Dermis microvascular lymphatic vessel endothelial cell (primary cell): ENCODE measurements around the gene AGTRAP. TPM values are rescaled to one million over a fixed set of nuclear protein-coding genes. Genes with fewer than 3 reads are reported as not detected.

ENCODE experiments used
- DNase-seq, 2 donors: peaks; one replicate each; pipeline versions ENCODE4 v3.0.0 to v3.0.0-alpha.2; 2010; ENCODE audit warnings: low read depth in 2 of 2
- total RNA-seq: library from RNA; depleted of rRNA; stranded (reverse); fragments of >200 nt; gene quantifications from 2 replicates; pipeline ENCODE4 v1.2.1, GENCODE V29; 2014

Gene AGTRAP
- total RNA-seq, 1 donor from 2014 or later = 34.0 TPM

DNA sequence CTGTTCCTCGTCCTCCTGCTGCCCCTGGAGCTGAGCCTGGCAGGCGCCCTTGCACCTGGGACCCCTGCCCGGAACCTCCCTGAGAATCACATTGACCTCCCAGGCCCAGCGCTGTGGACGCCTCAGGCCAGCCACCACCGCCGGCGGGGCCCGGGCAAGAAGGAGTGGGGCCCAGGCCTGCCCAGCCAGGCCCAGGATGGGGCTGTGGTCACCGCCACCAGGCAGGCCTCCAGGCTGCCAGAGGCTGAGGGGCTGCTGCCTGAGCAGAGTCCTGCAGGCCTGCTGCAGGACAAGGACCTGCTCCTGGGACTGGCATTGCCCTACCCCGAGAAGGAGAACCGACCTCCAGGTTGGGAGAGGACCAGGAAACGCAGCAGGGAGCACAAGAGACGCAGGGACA, 29.6 kb upstream of the AGTRAP start:
- no peak for DNase-seq

DNA sequence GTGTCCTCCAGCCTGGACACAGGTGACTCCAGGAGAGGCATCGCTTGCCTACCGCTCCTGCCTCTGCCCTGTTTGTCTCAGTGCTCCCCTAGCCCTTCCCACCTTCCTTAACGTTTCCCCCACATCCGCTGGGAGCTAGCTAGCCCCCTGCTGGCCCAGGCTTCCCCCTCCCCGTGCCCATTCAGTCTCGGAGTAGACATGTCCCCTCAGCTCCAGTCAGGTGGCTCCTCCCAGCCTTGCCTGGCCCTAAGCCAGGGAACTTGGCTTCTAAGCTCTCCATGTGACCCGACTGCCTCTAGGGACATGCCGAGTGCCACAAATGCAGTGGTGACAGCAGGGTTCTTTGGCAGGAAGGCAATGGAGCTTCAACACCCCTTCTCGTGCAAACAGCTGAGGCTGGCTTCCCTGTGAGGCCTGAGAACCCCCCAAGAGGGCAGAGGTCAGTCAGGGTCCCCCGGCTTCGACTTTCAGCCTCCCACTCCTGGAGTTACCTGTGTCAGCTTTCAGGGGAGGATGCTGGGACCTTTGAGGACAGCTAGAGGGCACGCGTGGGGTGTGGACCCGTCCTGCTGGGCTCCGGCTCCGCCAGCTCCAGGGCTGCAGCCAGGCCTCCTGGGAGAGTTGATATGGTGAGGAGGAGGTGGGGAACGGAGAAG, 28.2 kb upstream of the AGTRAP start:
- DNase-seq = no peak

DNA sequence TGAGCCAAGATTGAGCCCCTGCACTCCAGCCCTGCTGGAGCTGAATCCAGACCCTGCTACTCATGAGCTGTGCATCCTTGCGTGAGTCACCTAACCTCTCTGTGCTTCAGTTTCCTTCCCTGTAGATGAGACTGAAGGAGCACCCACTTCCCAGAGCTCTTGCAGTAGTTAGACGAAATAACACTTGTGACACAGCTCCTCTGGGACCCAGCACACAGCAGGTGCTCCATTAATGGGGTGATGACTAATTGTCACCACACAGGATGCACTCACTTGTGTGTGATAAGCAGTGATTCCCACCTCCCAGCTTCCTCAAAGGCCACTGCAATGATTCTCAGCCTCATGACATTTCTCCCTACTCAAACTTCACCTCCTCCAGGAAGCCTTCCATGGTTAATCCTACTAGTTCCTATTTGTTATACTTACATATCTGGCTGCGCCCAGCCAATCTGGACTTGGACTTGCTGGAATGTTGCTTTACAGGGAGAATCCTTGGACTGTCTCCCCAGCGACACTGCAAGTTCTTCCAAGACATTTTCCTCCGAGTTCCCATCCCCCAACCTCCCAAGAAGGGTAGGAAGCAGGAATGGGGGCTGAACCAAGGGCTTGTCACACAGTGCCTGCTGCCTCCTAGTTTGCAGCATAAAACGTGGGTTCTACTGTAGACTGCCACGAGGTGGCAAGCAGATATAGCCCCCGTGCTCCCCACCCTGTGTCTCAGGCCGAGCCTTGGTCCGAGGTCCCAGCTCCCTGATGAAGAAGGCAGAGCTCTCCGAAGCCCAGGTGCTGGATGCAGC, 27.2 kb upstream of the AGTRAP start:
- no peak for DNase-seq

DNA sequence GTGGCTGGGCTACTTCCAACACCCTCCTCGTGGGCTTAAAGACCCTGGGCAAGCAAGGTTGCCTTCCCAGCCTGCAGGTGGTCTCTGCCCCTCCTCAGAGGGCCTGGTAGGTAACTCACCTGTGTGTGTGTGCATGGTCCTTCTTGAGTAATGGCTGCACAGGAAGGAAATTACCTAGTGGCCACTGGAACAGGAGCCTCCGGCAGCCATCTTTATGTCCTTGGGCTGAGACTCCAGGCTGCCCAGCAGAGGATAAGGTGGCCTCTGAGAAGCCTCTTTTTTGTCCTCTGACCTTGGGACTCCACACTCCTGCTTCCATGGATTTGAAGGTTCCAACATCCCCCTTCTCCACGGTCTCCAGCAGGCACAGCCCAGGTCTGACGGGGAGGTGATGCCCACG, 24.4 kb upstream of the AGTRAP start:
- no peak for DNase-seq

DNA sequence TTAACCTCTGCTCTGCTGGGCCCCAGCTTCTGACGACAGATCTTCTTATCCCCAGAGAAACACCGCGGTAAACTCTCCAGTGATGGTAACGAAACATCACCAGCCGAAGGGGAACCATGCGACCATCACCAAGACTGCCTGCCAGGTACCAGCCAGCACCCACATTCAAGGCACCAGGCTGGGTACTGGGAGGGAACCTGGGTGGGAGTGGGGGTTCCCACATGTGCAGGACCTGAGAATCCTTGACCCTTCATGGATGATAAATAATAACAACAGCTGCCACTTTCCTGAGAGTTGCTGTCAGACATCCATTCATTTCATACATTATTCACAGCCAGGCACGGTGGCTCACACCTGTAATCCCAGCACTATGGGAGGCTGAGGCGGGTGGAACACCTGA, 23.7 kb upstream of the AGTRAP start:
- no peak for DNase-seq

DNA sequence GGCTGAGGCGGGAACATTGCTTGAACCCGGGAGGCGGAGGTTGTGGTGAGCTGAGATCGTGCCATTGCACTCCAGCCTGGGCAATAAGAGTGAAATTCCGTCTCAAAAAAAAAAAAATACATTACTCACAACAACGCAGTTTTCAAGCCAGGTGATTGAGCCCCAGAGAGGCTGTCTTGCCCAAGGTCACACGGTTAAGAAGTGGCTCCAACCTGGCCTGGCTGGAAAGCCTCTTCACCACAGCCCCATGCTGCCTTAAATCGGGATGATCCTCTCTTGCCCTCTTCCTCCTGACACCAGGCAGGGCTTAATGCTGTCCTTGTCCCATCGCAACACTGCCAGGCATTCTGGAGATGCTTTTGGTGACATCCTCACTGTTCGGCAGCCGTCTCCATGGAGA, 22.8 kb upstream of the AGTRAP start:
- no peak for DNase-seq

DNA sequence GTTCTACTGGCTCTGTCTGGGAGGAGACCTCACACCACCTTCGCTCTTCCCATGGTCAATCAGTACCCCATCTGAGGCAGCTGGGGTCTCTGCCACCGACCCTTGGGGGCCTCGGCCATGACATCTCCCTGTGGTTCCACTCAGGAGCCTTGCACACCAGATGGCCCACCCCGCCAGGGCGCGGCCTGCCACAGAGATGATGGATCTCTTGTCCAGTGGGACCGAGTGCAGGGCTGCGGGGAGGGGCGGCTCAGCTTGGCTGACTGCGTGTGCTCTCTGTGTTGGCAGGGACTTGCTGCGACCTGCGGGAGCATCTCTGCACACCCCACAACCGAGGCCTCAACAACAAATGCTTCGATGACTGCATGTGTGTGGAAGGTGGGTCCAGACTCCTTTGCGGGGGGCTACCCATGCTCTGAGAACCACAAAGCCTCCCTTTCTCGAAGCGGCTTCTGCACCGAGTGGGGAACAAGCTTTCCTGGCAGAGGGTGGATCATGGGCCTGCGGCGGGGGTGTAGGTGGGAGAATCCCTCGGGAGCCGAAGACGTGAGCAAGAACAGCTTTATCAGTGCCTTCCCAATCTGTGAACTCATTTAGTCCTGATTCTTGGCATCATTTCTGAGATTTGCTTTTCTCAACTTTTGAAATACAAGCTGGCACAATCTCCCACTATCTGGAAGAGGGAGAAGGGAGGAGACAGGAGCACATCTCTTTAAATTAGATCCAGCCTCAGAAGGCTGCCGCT, 20.9 kb upstream of the AGTRAP start:
- no peak for DNase-seq

DNA sequence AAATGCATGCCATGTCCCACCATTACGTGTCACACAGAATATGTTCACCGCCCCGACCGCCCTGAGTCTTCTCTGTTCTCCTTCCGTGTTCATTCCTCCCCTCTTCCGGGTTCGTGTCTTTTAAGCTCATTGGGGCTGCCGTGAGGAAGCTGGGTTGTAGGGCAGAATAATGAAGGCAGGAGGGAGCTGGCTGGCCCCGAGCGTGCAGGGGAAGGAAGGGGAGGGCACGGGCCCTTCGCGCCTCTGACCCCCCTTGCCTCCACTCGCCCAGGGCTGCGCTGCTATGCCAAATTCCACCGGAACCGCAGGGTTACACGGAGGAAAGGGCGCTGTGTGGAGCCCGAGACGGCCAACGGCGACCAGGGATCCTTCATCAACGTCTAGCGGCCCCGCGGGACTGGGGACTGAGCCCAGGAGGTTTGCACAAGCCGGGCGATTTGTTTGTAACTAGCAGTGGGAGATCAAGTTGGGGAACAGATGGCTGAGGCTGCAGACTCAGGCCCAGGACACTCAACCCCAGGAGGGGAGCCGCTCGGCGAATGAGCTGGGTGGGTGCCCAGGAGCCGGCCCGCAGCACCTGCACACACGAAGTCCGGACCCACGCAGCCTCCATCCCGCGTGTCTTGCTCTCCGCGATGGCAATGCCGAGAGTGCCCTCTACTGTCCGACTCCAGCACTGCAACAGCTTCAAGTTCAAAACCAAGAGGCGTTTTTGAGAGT, 16.5 kb upstream of the AGTRAP start:
- DNase-seq = peak; percentile 48 to 61

DNA sequence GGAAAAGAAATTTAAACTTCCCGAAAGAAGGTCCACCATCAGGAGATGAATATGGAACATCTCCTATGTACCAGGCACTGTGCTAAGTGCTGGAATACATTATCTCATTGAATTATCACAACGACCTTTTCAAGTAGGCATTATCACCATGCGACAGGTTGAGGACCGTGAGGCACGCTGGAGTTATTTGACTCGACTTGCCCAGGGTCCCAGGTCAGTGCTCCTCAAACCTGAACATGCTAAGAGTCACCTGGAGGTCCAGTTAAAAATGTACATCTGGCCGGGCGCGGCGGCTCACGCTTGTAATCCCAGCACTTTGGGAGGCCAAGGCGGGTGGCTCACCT, 15.9 kb upstream of the AGTRAP start:
- DNase-seq = no peak

DNA sequence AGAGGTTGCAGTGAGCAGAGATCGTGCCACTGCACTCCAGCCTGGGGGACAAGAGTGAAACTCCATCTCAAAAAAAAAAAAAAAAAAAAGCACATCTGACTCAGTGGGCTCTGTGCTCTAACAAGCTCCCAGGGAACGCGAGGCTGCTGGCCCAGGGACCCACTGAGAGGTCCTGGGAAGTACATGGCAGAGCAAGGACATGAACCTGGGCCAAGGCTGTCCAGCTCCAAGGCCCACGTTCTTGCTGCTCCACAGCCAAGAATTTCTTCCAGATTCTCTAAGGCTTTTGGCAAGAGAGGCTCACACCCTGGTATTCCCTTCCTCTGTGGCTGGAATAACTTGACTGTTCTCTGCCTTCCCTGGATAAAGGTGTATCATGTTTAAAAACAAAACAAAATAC, 15.4 kb upstream of the AGTRAP start:
- no peak for DNase-seq

DNA sequence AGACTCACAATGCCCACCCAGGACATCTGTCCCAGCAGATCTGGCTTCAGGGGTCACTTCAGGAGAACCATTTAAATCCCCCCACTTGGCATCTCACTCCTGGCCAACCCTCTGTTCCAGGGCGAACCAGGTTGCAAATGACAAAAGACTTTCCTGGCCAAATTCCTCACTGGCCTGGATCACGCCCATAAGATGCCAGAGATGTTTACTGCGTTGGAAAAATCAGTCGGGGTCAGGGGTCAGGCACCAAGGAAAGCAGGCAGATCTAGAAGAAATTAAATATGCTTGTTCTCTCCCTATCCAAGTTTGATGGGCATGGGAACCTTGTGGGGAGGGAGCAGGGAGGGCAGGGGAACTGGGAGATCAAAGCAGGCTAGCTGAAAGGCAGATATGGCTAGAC, 14.6 kb upstream of the AGTRAP start:
- DNase-seq = no peak

DNA sequence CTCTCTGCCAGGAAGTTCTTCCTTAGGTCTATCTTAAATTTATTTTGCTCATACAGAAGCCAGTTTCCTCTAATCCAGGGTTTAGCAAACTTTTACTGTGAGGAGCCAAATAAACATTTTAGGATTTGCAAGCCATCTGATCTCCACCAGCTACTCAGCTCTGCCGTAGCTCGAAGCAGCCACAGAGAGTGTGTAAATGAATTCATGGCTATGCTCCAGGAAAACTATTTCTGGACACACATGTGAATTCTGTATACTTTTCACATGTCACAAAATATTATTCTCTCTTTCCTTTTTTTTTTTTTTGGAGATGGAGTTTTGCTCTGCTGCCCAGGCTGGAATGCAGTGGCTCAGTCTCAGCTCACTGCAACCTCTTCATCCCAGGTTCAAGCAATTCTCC, 13.4 kb upstream of the AGTRAP start:
- no peak for DNase-seq

DNA sequence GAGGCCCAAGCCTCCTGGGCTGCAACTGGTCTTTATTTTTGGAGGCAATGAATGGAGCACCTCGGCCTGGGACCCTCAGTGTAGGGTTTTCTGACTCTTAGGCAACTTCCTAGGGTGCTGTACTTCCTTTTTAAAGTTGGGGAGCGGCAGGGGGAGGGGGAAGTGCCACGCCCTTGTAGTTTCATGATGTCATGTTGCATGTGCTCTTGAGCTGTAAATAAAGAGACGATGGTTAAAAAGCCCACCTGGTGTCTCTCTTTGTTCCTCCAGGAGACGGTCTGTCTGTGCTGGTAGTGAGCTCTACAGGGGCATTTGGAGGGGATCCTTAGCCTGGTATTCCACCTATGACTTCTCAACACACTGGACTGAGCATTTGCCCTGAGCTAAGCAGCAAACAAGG, 10.3 kb upstream of the AGTRAP start:
- no peak for DNase-seq

DNA sequence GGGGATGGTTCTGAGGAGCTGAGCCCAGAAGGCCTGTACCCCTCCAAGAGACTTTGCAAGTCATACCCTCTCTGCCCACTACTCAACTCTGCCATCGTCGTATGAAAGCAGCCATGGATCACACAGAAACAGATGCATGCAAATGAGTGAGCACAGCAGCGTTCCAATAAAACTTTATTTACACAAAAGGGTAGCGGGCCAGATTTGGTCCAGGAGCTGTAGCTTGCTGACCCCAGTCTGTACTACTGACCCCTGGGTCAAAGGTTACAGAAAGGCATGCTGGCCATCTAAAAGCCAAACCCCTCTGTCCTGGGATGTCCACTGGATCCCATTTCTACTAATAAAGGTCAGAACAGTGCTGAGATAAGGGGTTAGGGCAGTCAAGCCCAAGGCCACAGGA, 8.8 kb upstream of the AGTRAP start:
- no peak for DNase-seq

DNA sequence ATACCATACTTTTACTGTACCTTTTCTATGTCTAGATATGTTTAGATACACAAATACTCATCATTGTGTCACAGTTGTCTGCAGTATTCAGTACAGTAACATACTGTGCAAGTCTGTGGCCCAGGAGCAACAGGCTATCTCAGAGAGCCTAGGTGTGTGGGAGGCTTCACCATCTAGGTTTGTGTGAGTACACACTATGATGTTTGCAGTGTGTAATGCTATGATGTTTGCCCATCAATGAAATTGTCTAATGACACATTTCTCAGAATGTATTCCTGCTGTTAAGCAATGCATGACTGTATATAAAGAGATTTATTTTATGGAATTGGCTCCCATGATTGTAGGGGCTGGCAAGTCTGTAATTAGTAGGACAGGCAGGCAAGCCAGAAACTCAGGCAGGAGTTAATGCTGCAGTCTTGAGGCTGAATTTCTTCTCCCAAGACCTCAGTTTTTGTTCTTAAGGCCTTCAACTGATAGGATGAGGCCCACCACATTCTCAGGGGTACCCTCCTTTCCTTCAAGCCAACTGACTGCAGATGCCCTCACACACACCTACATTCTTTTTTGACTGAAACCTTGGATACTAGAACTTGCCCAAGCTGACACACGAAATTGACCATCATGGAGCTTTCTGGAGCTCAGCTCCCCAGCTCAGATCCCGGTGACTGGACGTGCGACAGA, 7.7 kb upstream of the AGTRAP start:
- DNase-seq = no peak

DNA sequence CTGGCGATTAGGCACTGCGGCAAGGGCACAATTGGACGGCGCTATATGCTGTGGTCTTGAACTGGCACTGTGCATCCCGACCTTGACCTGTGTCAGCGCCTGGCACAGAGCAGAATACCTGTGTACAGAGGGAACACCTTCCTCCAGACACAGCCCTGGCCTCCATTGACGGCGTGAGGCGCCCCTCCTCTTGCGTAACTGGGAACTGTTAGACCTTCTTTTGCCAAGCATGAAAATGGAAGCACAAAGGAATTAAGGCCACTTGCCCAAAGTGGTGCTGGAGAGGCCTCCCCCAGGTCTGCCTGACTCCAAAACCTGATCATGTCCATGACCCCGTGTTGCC, 6.8 kb upstream of the AGTRAP start:
- no peak for DNase-seq

DNA sequence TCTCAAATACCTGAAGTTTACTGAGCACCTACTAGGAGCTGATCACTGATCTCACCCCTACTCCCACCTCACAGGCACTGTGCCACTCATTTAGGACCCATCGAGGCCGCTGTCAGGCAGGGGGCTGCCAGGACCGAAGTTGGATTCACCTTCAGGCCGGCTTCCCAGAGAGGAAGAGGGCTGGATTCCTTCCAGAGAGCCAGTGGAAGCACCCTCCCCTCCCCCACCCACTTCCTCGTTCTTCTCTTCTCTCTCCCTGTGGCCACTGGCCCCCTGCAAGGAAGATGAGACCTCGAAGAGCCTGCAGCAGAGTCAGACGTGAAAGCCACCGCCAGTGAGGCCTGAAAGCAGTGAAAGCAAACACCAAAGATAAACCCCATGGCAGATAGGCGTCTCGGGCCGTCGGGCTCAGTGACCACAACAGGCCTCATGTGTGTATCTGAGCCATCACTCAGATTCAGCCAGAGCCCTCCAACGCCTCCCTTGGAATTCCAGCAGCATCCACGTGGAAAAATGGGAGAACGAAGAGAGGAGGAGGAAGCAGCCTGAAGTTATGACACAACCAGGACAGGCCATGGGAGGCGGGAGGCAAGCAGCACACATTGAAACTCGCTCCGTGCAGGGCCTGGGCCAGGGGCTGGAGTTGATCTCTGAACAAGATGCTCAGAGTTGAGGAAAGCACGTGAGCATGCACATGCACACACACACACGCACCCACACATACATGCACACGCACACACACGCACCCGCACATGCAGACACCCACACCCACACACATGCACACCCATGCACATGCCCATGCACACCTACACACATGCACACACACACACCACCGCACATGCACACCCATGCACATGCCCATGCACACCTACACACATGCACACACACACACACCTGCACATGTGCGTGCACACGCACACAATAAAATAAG, 6.2 kb upstream of the AGTRAP start:
- DNase-seq = no peak

DNA sequence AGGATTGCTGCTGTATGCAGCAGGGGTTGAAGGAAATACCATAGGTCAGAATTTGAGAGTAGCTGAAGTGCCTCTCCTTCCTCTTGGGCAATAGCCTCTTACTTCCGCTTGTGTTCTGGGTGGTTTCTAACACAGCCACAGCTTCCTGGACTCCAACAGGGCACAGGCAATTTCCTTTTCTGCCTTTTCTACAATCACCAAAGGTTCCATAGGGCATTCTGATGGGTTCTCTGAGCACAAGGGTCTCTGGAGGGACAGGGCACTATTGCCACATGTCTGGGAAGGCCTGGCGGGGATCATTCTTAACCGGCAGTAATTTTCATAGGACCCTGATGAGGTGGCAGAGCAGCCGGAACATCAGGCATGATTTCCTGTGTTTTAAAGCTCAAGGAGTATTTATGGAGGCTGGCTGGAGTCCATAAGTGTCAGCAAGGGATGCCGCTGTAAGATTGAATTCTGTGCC, 5.5 kb upstream of the AGTRAP start:
- DNase-seq = peak in 1 of 2 donors; percentile 37

DNA sequence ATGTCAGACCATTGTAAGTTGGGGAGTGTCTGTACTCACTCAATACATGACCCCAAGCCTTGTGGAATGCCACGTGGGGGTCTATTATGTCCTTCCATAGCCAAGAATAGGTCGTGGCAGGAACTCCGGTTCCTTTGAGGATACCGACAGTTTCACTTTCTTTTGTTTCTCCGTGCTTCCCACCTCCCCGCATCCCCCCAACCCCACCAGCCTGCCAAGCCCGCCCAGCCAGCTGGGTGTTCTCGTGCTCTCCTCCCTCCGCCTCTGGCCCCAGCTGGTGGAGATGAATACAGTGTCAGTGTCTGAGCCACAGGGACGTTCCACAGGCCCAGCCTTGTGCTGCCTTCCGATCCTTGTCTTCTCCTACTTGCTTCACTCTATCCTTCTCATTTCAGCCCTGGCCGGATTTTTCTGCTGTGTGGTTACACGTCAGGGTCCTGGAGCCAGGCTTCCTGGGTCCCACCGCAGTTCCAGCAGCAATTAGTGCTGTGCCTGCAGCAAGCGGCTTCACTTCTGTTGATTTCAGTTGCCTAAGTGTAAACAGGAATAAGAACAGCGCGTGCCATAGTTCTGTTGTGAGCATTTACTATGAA, 4.1 kb upstream of the AGTRAP start:
- DNase-seq = peak in 1 of 2 donors; percentile 54

DNA sequence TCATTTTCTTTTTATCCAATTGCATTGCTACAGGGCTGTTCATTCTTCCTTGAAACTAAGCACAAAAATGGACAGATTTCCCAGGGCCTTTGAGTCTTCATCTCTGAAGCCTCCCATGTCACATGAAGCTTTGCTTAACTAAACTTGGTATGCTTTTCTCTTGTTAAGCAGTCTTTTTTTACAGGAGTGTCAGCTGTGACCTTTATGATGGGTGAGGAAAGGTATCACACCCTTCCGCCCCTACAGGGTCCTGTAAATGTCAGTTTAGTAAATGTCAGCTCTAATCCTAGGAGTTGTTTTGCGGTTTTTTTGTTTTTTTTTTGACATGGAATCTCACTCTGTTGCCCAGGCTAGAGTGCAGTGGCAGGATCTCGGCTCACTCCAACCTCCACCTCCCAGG, 2.6 kb upstream of the AGTRAP start:
- DNase-seq = no peak
